ENCODE data around the gene ZNF665.
"Not testable (repeated sequence)": the region's sequence is repeated elsewhere in the genome, so short reads cannot be mapped to it uniquely, and the experiment has no call there.

Gene ZNF665

GRCh38 chr19:53192771-53193534, at the start of gene ZNF665:
ZNF665 (minus strand) TSS chr19:53193358; CDS start chr19:53182898, 10,460 bp downstream.
- DNase-seq: peak; percentile 79

- DNase-seq: no peak
Measured at GRCh38 chr19:53237114-53237777, 44.1 kb upstream of the ZNF665 start.

DNA sequence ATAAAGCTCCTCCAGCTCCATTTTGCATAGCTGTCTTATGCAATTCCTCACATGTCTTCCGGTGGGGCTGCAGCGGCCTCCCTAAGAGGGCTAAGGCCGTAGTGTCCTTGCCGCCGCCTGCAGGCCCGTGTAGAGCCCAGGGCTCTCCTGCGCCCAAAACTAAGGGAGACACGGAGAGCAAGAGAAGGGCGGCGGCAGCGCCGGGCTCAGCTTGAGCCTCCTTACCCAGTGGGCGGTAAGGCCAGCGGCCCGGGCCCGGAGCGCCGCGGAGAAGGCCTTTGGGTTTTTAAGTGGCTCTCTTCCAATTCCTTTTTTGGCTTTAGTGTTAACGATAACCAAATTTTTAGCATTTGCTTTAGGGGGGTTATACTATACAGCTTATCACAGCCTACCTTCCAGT, 31.4 kb upstream of the ZNF665 start:
- no peak for DNase-seq

DNA sequence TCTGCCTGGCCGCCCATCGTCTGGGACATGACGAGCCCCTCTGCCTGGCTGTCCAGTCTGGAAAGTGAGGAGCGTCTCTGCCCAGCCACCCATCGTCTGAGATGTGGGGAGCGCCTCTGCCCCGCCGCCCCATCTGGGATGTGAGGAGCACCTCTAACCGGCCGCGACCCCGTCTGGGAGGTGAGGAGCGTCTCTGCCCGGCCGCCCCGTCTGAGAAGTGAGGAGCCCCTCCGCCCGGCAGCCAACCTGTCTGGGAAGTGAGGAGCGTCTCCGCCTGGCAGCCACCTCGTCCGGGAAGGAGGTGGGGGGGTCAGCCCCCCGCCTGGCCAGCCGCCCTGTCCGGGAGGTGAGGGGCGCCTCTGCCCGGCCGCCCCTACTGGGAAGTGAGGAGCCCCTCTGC, 29.6 kb upstream of the ZNF665 start:
- DNase-seq: not testable (repeated sequence)

DNA sequence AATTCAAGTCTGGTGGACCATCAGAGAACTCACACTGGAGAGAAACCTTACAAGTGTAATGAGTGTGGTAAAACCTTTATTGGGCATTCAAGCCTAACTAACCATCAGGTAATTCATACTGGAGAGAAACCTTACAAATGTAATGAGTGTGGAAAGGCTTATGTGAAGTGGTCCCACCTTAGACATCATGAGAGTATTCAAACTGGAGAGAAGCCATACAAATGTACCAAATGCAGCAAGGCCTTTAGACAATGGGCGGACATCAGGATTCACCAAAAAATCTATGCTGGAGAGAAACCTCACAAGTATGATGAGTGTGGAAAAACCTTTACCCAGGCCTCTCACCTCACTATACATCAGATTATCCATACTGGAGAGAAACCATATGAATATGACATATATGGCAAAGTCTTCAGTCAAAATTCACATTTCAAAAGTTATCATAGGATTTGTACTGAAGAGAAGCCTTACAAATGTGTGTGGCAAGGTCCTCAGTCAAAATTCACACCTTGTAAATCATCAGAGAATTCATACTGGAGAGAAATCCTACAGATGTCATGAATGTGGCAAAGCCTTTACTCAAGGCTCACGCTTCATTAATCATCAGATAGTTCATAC, 19.7 kb upstream of the ZNF665 start:
- no peak for DNase-seq

DNA sequence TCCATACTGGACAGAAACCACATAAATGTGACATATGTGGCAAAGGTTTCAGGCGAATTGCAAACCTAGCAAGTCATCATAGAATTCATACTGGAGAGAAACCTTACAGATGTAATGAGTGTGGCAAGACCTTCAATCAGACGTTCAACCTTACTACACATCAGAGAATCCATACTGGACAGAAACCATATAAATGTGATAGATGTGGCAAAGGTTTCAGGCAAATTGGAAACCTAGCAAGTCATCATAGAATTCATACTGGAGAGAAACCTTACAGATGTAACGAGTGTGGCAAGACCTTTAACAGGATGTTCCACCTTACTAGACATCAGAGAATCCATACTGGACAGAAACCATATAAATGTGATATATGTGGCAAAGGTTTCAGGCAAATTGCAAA, 18.4 kb upstream of the ZNF665 start:
- not testable (repeated sequence) for DNase-seq

- peak; percentile 97 for DNase-seq
Measured at GRCh38 chr19:53196777-53197396, 3.7 kb upstream of the ZNF665 start.

DNA sequence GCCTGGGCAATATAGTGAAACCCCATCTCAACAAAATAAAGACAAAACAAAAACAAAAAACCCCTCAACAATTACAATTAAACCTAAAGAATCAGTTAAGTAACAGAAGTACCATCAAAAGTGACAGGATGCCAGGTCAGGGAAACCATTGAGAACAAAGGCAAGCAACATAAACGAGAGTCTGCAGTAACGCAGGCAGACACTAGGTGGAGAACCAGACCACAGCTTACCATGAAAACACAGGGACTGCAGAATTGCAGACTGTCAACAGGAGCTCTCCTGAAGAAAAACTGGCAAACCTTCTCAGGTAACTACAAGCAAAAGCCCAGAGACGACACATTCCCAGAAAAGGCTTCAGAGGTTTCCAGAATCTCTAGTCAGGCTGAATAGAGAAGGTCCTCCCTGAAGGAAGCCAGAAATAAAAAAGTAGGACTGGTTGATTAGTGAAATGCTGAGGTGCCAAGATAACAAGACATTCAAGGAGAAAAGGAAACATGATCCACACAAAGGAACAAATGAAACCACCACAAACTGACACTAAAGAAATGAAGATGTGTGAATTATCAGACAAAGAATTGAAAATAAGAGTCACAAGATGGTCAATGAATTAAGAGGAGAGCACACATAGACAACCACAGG, 2.2 kb upstream of the ZNF665 start:
- DNase-seq: peak; percentile 42

- DNase-seq: no peak
Measured at GRCh38 chr19:53193535-53194222, 521 bp upstream of the ZNF665 start.

DNA sequence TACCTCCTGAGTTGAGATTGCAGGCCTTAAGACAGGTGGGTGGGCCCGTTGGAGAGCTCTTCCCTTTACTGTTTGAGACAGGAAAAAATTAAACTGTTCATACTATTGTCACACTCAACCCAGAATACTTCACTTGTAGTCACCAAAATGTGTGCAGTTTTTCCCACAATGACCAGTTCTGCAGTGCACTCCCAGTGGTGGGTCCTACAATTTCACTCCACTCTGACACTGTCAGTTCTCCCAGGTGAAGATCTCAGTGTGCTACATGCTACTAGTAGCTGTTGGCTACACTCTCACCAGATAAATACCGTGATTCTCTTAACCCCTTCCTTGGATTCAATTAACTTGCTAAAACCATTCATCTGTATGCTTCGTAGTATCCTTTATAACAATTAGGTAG, 2.9 kb downstream of the ZNF665 start:
- DNase-seq: no peak

GRCh38 chr19:53189691-53190198, 3.4 kb downstream of the ZNF665 start:
- DNase-seq: not testable (repeated sequence)

- DNase-seq: not testable (repeated sequence)
Measured at GRCh38 chr19:53185155-53185882, 7.8 kb downstream of the ZNF665 start.

DNA sequence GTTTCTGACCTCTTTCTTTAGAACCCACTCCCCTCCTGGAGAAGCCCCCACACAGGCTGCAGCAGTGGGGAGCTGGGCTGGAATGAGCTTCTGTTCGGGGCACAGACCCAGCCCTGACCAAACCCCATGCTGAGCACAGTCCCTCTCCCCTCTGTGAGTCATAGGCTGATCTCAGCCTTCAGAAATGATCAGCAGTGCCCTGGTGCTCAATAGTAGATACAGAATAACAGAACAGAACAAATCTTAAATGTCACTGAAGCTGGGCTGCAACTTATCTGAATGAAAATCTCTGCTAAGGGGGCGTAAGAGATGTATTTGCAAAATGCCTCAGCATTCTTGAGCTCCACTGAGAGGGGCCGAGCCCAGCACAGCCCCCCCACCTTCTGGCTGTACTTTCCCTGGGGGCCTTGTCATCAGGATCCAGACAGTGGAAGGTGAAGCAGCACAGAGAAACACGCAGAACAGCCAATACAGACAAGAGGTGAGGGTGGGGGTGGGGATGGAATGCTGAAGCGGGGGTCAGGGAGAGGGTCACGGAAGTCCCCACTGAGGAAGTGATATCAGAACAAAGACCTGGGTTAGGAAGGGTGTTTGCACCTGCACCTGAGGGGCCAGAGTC, 9.9 kb downstream of the ZNF665 start:
- DNase-seq: no peak

DNA sequence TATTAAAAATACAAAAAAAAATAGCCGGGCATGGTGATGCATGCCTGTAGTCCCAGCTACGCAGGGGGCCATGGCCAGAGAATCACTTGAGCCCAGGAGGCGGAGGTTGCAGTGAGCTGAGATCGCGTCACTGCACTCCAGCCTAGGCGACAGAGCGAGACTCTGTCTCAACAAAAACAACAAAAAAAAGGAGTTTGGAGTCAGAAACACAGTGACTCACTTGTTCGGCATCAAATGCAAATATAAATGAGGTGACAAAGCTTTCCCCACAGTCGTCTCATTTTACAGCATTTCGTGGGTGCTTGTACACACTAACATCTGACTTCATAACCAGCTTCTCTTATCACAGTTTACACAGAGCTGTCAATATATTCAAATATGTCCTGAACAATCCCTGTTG, 11.0 kb downstream of the ZNF665 start:
- DNase-seq: no peak

- no peak for DNase-seq
Measured at GRCh38 chr19:53177986-53178385, 15.2 kb downstream of the ZNF665 start.

GRCh38 chr19:53172889-53173288, 20.3 kb downstream of the ZNF665 start:
- no peak for DNase-seq

DNA sequence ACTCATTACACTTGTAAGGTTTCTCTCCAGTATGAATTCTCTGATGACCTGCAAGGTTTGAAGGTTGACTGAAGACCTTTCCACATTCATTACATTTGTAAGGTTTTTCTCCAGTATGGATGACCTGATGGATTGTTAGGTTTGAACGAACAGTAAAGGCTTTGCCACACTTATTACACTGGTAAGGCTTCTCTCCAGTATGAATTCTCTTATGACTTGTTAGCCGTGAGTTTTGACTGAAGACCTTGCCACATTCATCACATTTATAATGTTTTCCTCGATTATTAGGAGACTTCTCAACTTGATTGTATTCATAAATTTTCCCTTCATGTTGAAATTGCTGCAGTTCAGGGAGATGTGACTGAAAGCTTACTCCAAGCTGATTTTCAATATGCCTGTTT, 27.5 kb downstream of the ZNF665 start:
- DNase-seq: no peak

GRCh38 chr19:53161123-53161522, 32.0 kb downstream of the ZNF665 start:
- no peak for DNase-seq

- DNase-seq: no peak
Measured at GRCh38 chr19:53160350-53160749, 32.8 kb downstream of the ZNF665 start.

GRCh38 chr19:53158119-53158656, 35.0 kb downstream of the ZNF665 start:
- peak; percentile 16 for DNase-seq

DNA sequence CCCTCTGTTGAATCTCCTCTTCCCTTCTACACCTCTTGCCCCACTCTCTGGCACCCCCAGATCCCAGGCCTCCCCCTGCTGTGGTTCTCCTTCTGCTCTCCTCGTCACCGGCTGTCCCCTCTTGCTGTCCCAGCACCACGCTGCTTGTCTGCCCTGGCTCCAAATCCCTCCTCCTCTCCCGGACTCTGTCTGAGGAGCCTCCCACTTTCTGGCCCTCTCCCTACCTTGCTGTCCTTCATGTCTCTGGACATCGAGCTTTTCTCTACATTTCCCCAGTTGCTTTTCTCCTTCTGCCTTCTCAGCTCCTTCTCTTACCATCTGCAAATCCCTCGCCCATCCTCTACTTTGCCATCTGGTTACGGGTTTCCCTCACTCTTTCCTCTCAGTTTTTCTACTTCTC, 35.5 kb downstream of the ZNF665 start:
- DNase-seq: no peak
